ENCODE results near the gene ALG12. TPM values are rescaled to one million over a fixed set of nuclear protein-coding genes. Genes with fewer than 3 reads are reported as not detected.

Gene ALG12
- total RNA-seq, 1 donor from 2014 or later, result 25.9 TPM

DNA sequence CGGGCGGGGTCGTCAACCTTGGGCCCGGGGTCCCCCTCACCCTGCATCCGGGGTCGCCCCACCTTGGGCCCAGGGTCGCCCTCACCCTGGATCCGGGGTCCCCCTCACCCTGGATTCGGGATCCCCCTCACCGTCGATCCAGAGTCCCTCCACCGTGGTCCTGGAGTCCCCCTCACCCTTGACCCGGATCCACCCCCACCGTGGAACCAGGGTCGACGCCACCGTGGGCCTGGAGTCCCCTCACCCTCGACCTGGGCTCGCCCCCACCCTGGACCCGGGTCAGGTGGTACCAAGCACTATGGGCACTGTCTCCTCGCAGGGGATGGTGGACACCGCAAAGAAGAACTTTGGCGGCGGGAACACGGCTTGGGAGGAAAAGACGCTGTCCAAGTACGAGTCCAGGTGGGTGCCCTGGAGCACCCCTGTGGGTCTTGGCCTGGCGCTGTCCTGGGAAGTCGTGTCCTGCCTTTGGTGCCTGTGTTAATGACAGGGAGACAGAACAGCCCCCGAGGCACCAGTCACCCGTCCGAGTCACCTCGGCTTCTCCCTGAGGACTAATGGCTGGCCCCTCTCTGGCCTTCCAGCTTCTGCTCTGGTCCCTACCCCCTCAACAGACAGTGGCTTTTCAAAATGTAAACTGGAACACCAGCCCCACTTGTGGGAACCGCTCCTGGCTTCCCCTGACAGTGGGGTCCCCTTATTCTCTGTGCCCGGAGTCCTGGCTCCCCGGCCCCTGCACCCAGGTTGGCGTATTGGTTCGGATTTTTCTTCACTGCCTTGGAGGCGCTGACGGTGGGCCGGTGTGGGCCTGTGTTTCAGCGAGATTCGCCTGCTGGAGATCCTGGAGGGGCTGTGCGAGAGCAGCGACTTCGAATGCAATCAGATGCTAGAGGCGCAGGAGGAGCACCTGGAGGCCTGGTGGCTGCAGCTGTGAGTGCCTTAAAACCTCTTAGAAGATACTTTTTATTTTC is 958 bp upstream of the ALG12 start:
- H3K27ac ChIP-seq, result peak overlapping the region; percentile 97
- H3K36me3 ChIP-seq, result peaks cover 32% of the 10 kb centered on the region
- H3K4me1 ChIP-seq, result peaks cover 23% of the 10 kb centered on the region
- TF ChIP-seq, protein P1, sequence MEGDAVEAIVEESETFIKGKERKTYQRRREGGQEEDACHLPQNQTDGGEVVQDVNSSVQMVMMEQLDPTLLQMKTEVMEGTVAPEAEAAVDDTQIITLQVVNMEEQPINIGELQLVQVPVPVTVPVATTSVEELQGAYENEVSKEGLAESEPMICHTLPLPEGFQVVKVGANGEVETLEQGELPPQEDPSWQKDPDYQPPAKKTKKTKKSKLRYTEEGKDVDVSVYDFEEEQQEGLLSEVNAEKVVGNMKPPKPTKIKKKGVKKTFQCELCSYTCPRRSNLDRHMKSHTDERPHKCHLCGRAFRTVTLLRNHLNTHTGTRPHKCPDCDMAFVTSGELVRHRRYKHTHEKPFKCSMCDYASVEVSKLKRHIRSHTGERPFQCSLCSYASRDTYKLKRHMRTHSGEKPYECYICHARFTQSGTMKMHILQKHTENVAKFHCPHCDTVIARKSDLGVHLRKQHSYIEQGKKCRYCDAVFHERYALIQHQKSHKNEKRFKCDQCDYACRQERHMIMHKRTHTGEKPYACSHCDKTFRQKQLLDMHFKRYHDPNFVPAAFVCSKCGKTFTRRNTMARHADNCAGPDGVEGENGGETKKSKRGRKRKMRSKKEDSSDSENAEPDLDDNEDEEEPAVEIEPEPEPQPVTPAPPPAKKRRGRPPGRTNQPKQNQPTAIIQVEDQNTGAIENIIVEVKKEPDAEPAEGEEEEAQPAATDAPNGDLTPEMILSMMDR (IDR thresholded peaks at IDR 0.05), result no peak
- H3K9me3 ChIP-seq, result no peaks in the 10 kb centered on the region
- intact Hi-C loops (cut with DNase I), result no loop called here
- ATAC-seq (no peak), DNase-seq (peak; percentile 39)
- no peaks in the 10 kb centered on the region for H3K27me3 ChIP-seq (ENCODE audit: low read depth)
- peak overlapping the region; percentile 90 for H3K4me3 ChIP-seq

GRCh38 chr22:49916831-49917230 is 1.4 kb downstream of the ALG12 start:
- peak overlapping the region; percentile 97 for H3K27ac ChIP-seq
- H3K27me3 ChIP-seq (ENCODE audit: low read depth), result no peaks in the 10 kb centered on the region
- no peaks in the 10 kb centered on the region for H3K9me3 ChIP-seq
- peak overlapping the region; percentile 90 for H3K4me3 ChIP-seq
- TF ChIP-seq, protein P1 (IDR thresholded peaks at IDR 0.05), result no peak
- intact Hi-C loops (cut with DNase I), result no loop called here
- H3K36me3 ChIP-seq, result peaks cover 37% of the 10 kb centered on the region
- no peak for ATAC-seq
- DNase-seq, result peak; percentile 41
- peaks cover 23% of the 10 kb centered on the region for H3K4me1 ChIP-seq

- Histone ChIP-seq H3K4me1 (peaks cover 23% of the 10 kb centered on the region), H3K9me3 (no peaks in the 10 kb centered on the region), H3K27me3 (ENCODE audit: low read depth) (no peaks in the 10 kb centered on the region), H3K4me3 (no peak overlapping the region), H3K27ac (no peak overlapping the region), H3K36me3 (peaks cover 32% of the 10 kb centered on the region)
- DNase-seq (no peak), ATAC-seq (no peak)
- TF ChIP-seq, protein P1 (IDR thresholded peaks at IDR 0.05), result no peak
- intact Hi-C loops (cut with DNase I), result no loop called here
Measured at GRCh38 chr22:49915610-49916009, 2.6 kb downstream of the ALG12 start.

- H3K9me3 ChIP-seq, result no peaks in the 10 kb centered on the region
- no peak overlapping the region for H3K27ac ChIP-seq
- no peak overlapping the region for H3K4me3 ChIP-seq
- ATAC-seq (no peak), DNase-seq (peak; percentile 37)
- H3K36me3 ChIP-seq, result peaks cover 38% of the 10 kb centered on the region
- no peaks in the 10 kb centered on the region for H3K27me3 ChIP-seq (ENCODE audit: low read depth)
- TF ChIP-seq, protein P1 (IDR thresholded peaks at IDR 0.05), result no peak
- intact Hi-C loops (cut with DNase I), result no loop called here
- peaks cover 17% of the 10 kb centered on the region for H3K4me1 ChIP-seq
Measured at GRCh38 chr22:49914256-49914655, 4.0 kb downstream of the ALG12 start.

DNA sequence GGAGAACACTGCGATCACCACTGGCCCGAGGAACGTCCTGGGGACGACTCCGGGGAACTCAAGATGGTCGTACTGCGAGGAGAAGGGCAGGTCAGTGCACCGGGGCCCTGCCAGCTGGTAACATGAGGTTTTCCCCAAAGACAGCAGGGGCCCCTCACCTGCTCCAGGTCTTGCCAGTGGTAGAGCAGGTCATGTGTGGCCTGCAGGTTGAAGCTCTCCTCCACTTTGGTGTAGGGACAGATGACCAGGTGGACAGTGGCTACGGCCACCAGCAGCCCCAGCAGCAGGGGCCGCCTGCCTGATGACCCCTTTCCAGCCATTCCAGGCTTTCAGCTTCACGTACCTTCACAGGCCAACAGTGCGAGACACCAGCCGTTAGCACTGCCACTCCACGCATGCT is 4.8 kb downstream of the ALG12 start:
- H3K9me3 ChIP-seq, result no peaks in the 10 kb centered on the region
- peaks cover 46% of the 10 kb centered on the region for H3K36me3 ChIP-seq
- no peak overlapping the region for H3K27ac ChIP-seq
- DNase-seq, result peak; percentile 43
- intact Hi-C loops (cut with DNase I), result no loop called here
- no peak for ATAC-seq
- no peaks in the 10 kb centered on the region for H3K27me3 ChIP-seq (ENCODE audit: low read depth)
- H3K4me1 ChIP-seq, result peaks cover 12% of the 10 kb centered on the region
- H3K4me3 ChIP-seq, result no peak overlapping the region
- TF ChIP-seq, protein P1 (IDR thresholded peaks at IDR 0.05), result no peak

Data from lower lobe of right lung (tissue), 2 donors.